Measurements from ENCODE around the gene DLG3. TPM values are rescaled to one million over a fixed set of nuclear protein-coding genes. Genes with fewer than 3 reads are reported as not detected.
A peak's percentile ranks its signal among the peaks of the same experiment; 100 is the strongest.

DLG3 gene
- polyA plus RNA-seq, 1 donor (not counting 4 experiments of a cell fraction or from before 2014, with no cell fraction given): 10.1 TPM

DNA sequence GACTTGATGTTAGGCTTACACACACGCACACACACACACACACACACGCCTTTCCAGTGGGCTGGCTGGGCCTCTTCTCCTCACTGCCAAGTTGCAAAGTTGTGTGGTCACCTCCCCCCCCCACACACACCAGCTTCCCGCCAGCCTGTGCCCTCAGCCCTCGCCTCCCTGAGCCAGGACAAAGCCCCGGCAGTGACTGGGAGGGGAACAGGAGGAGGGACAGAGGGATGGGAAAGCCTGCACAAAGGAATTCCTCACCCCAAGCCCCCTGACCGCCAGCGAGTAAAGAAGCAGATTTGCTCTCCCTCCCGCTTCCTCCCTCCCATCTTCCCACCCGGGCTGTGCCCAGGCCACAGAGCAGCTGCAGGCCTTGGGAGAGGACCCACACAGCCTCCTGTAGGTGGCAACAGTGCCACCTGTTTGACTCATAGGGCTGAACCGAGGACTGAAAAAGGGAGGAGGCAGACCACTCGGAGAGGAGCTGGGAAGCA is 21.7 kb upstream of the DLG3 start, which contains the start of gene GDPD2:
TSS of gene GDPD2 (plus strand) at position 464 of the 491 bp plus-strand sequence. CDS start 1,671 bp downstream, outside the sequence.
- TF ChIP-seq, protein P1, sequence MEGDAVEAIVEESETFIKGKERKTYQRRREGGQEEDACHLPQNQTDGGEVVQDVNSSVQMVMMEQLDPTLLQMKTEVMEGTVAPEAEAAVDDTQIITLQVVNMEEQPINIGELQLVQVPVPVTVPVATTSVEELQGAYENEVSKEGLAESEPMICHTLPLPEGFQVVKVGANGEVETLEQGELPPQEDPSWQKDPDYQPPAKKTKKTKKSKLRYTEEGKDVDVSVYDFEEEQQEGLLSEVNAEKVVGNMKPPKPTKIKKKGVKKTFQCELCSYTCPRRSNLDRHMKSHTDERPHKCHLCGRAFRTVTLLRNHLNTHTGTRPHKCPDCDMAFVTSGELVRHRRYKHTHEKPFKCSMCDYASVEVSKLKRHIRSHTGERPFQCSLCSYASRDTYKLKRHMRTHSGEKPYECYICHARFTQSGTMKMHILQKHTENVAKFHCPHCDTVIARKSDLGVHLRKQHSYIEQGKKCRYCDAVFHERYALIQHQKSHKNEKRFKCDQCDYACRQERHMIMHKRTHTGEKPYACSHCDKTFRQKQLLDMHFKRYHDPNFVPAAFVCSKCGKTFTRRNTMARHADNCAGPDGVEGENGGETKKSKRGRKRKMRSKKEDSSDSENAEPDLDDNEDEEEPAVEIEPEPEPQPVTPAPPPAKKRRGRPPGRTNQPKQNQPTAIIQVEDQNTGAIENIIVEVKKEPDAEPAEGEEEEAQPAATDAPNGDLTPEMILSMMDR (optimal IDR thresholded peaks at IDR 0.05 in 1 of 3, IDR thresholded peaks at IDR 0.05 in 1 of 3, conservative IDR thresholded peaks at IDR 0.05 in 1 of 3; ENCODE audit: extremely low read depth in 1 of 3, insufficient read depth in 2 of 3, low read length in 3 of 3): peak in 2 of 3 experiments; percentile 14 to 30
- no peak for TF ChIP-seq EZH2 (IDR thresholded peaks at IDR 0.05; ENCODE audit: low read length)
- Histone ChIP-seq H3K27me3 (ENCODE audit: control insufficient read depth, extremely low read depth, insufficient read depth, low read length) (no peaks in the 10 kb centered on the region), H3K4me2 (ENCODE audit: control insufficient read depth, extremely low read depth, insufficient read depth, low read depth, low read length) (peak within 1 kb of the TSS; percentile 52), H3K4me1 (ENCODE audit: control insufficient read depth, extremely low read depth, insufficient read depth, low read length) (peaks cover 16% of the 10 kb centered on the region), H3K9me1 (ENCODE audit: control insufficient read depth, extremely low read depth, insufficient read depth, low read length) (no peaks in the 10 kb centered on the region), H3K4me3 (ENCODE audit: control insufficient read depth in 2 of 3, extremely low read depth in 1 of 3, insufficient read depth in 2 of 3, low read depth in 1 of 3, low read length in 3 of 3) (peak within 1 kb of the TSS in 1 of 3 experiments; percentile 34), H3K79me2 (ENCODE audit: control insufficient read depth, insufficient read depth, low read length) (no peaks in the 10 kb centered on the region), H4K20me1 (ENCODE audit: control insufficient read depth, extremely low read depth, insufficient read depth, low read length) (no peaks in the 10 kb centered on the region), H3K36me3 (ENCODE audit: control insufficient read depth in 2 of 2, extremely low read depth in 1 of 2, insufficient read depth in 2 of 2, low read length in 2 of 2) (no peaks in the 10 kb centered on the region), H3K9ac (ENCODE audit: control insufficient read depth, extremely low read depth, insufficient read depth, low read length) (peak within 1 kb of the TSS; percentile 8), H3K9me3 (ENCODE audit: control insufficient read depth, low read depth, low read length) (no peaks in the 10 kb centered on the region), H3K27ac (ENCODE audit: control insufficient read depth, insufficient read depth, low read length) (peak within 1 kb of the TSS; percentile 24), H2AFZ (ENCODE audit: control insufficient read depth, low read length) (peak within 1 kb of the TSS; percentile 38)
- dilution Hi-C loops (cut with MboI; ENCODE audit: extremely low pct_ligation_motif_present, low sequenced_read_pairs): no loop called here
- DNase-seq (ENCODE audit: low read depth, low spot score) (no peak), FAIRE-seq (no peak)

DNA sequence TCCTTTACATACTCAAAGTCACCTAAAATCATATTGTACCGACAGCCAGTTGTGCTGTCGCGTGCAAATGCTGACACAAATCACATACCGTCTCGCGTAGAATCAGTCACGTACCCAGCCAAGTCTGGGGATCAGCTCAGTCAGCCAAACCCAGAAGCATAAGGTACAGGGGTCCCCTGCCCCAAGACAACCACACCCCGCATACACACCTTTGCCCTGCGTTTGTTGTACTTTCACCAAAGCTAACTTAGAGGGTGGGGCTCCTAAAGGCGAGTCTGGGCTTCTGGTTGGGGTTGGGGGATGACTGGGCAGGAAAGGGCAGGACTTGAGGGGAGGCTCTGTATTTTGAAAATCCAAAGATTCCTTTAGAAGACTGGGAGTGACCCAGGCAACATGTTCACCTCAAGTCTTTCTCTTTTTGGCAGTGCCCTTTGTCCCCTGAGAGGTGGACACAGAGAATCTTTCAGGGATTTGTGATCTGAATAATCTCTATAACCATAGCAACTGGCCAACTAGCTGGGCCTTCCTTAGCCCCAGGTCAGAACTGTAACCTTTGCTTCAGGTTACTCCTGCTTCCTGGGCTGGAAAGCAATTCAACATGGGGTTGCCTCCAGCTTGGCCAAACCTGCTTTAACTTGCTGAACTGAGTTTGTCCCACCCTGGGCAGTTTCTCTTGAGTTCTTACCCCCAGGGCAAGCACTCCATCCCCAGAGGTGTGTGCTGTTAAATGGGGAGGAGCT is 20.5 kb upstream of the DLG3 start:
- Histone ChIP-seq H3K27me3 (ENCODE audit: control insufficient read depth, extremely low read depth, insufficient read depth, low read length) (no peaks in the 10 kb centered on the region), H4K20me1 (ENCODE audit: control insufficient read depth, extremely low read depth, insufficient read depth, low read length) (no peaks in the 10 kb centered on the region), H3K4me3 (ENCODE audit: control insufficient read depth in 2 of 3, extremely low read depth in 1 of 3, insufficient read depth in 2 of 3, low read depth in 1 of 3, low read length in 3 of 3) (peak overlapping the region in 1 of 3 experiments; percentile 34), H3K36me3 (ENCODE audit: control insufficient read depth in 2 of 2, extremely low read depth in 1 of 2, insufficient read depth in 2 of 2, low read length in 2 of 2) (no peaks in the 10 kb centered on the region), H3K27ac (ENCODE audit: control insufficient read depth, insufficient read depth, low read length) (peak overlapping the region; percentile 24), H3K4me1 (ENCODE audit: control insufficient read depth, extremely low read depth, insufficient read depth, low read length) (peaks cover 16% of the 10 kb centered on the region), H2AFZ (ENCODE audit: control insufficient read depth, low read length) (peak overlapping the region; percentile 38), H3K9ac (ENCODE audit: control insufficient read depth, extremely low read depth, insufficient read depth, low read length) (peak overlapping the region; percentile 8), H3K9me1 (ENCODE audit: control insufficient read depth, extremely low read depth, insufficient read depth, low read length) (no peaks in the 10 kb centered on the region), H3K4me2 (ENCODE audit: control insufficient read depth, extremely low read depth, insufficient read depth, low read depth, low read length) (peak overlapping the region; percentile 52), H3K9me3 (ENCODE audit: control insufficient read depth, low read depth, low read length) (no peaks in the 10 kb centered on the region), H3K79me2 (ENCODE audit: control insufficient read depth, insufficient read depth, low read length) (no peaks in the 10 kb centered on the region)
- DNase-seq (ENCODE audit: low read depth, low spot score): no peak
- dilution Hi-C loops (cut with MboI; ENCODE audit: extremely low pct_ligation_motif_present, low sequenced_read_pairs): no loop called here
- TF ChIP-seq, protein P1 (optimal IDR thresholded peaks at IDR 0.05 in 1 of 3, IDR thresholded peaks at IDR 0.05 in 1 of 3, conservative IDR thresholded peaks at IDR 0.05 in 1 of 3; ENCODE audit: extremely low read depth in 1 of 3, insufficient read depth in 2 of 3, low read length in 3 of 3): no peak
- TF ChIP-seq EZH2 (IDR thresholded peaks at IDR 0.05; ENCODE audit: low read length): no peak
- FAIRE-seq: no peak

All from keratinocyte (primary cell).